ENCODE data around the gene XCR1. TPM values are rescaled to one million over a fixed set of nuclear protein-coding genes. Genes with fewer than 3 reads are reported as not detected.

XCR1 gene
- total RNA-seq, 2 donors from 2014 or later: not detected

- Mint-ChIP-seq H3K27me3 (ENCODE audit: insufficient read depth) (peaks cover 10% of the 10 kb centered on the region), H3K4me1 (peaks cover 19% of the 10 kb centered on the region), H3K4me3 (peak within 1 kb of the TSS; percentile 81), H3K9me3 (no peaks in the 10 kb centered on the region), H3K27ac (peak within 1 kb of the TSS; percentile 92), H3K36me3 (ENCODE audit: low read depth) (no peaks in the 10 kb centered on the region)
- H3K9me3 ChIP-seq (ENCODE audit: control insufficient read depth, low read length): no peaks in the 10 kb centered on the region
- TF ChIP-seq CTCF (conservative IDR thresholded peaks at IDR 0.05): no peak
- H3K27me3 ChIP-seq (ENCODE audit: control insufficient read depth, insufficient read depth, low read length, poor library complexity, severe bottlenecking): no peaks in the 10 kb centered on the region
- peak within 1 kb of the TSS; percentile 72 for H3K9ac ChIP-seq (ENCODE audit: extremely low read depth, low read length, poor library complexity, severe bottlenecking)
- H3K4me3 ChIP-seq (ENCODE audit: low read length): peak within 1 kb of the TSS; percentile 89
- no peaks in the 10 kb centered on the region for H3K36me3 ChIP-seq (ENCODE audit: control insufficient read depth, insufficient read depth, low read length)
- 4 to 9% methylated on average over 34 to 67 of the region's 67 CpGs for WGBS, 2 experiments (ENCODE audit: insufficient coverage in 1 of 2, insufficient read length in 1 of 2)
- DNase-seq: peak; percentile 97
- H3K27ac ChIP-seq (ENCODE audit: low read depth, low read length): no peak within 1 kb of the TSS
- peaks cover 2% of the 10 kb centered on the region for H3K4me1 ChIP-seq (ENCODE audit: control insufficient read depth, insufficient read depth, low read length)
Observed at GRCh38 chr3:45995236-45996192, 31.8 kb downstream of the XCR1 start, which contains the start of gene FYCO1. Gene FYCO1 (minus strand): TSS chr3:45995824. CDS start chr3:45984910, 10,914 bp downstream.

GRCh38 chr3:45994419-45995235, 32.7 kb downstream of the XCR1 start:
- Mint-ChIP-seq H3K27ac (no peak overlapping the region), H3K36me3 (ENCODE audit: low read depth) (no peaks in the 10 kb centered on the region), H3K27me3 (ENCODE audit: insufficient read depth) (peaks cover 10% of the 10 kb centered on the region), H3K9me3 (no peaks in the 10 kb centered on the region), H3K4me1 (peaks cover 28% of the 10 kb centered on the region), H3K4me3 (peak overlapping the region; percentile 81)
- Histone ChIP-seq H3K4me3 (ENCODE audit: low read length) (peak overlapping the region; percentile 89), H3K4me1 (ENCODE audit: control insufficient read depth, insufficient read depth, low read length) (peaks cover 2% of the 10 kb centered on the region), H3K27ac (ENCODE audit: low read depth, low read length) (no peak overlapping the region), H3K36me3 (ENCODE audit: control insufficient read depth, insufficient read depth, low read length) (no peaks in the 10 kb centered on the region), H3K27me3 (ENCODE audit: control insufficient read depth, insufficient read depth, low read length, poor library complexity, severe bottlenecking) (no peaks in the 10 kb centered on the region), H3K9ac (ENCODE audit: extremely low read depth, low read length, poor library complexity, severe bottlenecking) (peak overlapping the region; percentile 72), H3K9me3 (ENCODE audit: control insufficient read depth, low read length) (no peaks in the 10 kb centered on the region)
- 21 to 35% methylated on average over 6 to 15 of the region's 16 CpGs for WGBS, 2 experiments (ENCODE audit: insufficient coverage in 1 of 2, insufficient read length in 1 of 2)
- TF ChIP-seq CTCF (conservative IDR thresholded peaks at IDR 0.05): no peak
- DNase-seq: peak; percentile 64

GRCh38 chr3:45993421-45994027, 33.8 kb downstream of the XCR1 start:
- Mint-ChIP-seq H3K4me1 (peaks cover 30% of the 10 kb centered on the region), H3K36me3 (ENCODE audit: low read depth) (no peaks in the 10 kb centered on the region), H3K9me3 (no peaks in the 10 kb centered on the region), H3K27me3 (ENCODE audit: insufficient read depth) (peaks cover 10% of the 10 kb centered on the region), H3K4me3 (no peak overlapping the region), H3K27ac (no peak overlapping the region)
- Histone ChIP-seq H3K9ac (ENCODE audit: extremely low read depth, low read length, poor library complexity, severe bottlenecking) (no peak overlapping the region), H3K9me3 (ENCODE audit: control insufficient read depth, low read length) (no peaks in the 10 kb centered on the region), H3K27me3 (ENCODE audit: control insufficient read depth, insufficient read depth, low read length, poor library complexity, severe bottlenecking) (no peaks in the 10 kb centered on the region), H3K27ac (ENCODE audit: low read depth, low read length) (no peak overlapping the region), H3K4me3 (ENCODE audit: low read length) (no peak overlapping the region), H3K4me1 (ENCODE audit: control insufficient read depth, insufficient read depth, low read length) (peaks cover 2% of the 10 kb centered on the region), H3K36me3 (ENCODE audit: control insufficient read depth, insufficient read depth, low read length) (no peaks in the 10 kb centered on the region)
- no peak for TF ChIP-seq CTCF (conservative IDR thresholded peaks at IDR 0.05)
- DNase-seq: no peak
- 93 to 100% methylated on average over 2 to 3 of the region's 3 CpGs for WGBS, 2 experiments (ENCODE audit: insufficient coverage in 1 of 2, insufficient read length in 1 of 2)
